HG03045 (cell line): ENCODE measurements around the gene TAF8.
A peak's percentile ranks its signal among the peaks of the same experiment; 100 is the strongest.
"Not testable (repeated sequence)": the region's sequence is repeated elsewhere in the genome, so short reads cannot be mapped to it uniquely, and the experiment has no call there.

Source experiments
- ATAC-seq: cut with Tn5 transposase; IDR thresholded peaks from one replicate; pipeline ENCODE4 v1.9.1; 2021; ENCODE audit warnings: mild to moderate bottlenecking, moderate library complexity; ENCODE audit not compliant: unreplicated experiment

The TAF8 gene

GRCh38 chr6:42050297-42051267 is at the start of gene TAF8:
Gene TAF8, plus strand, starts transcription at chr6:42050524. Its CDS starts 18 bp downstream, at chr6:42050542.
- ATAC-seq: peak; percentile 84

GRCh38 chr6:42001506-42001905 is 48.8 kb upstream of the TAF8 start:
- no peak for ATAC-seq

GRCh38 chr6:42003658-42004057 is 46.7 kb upstream of the TAF8 start:
- not testable (repeated sequence) for ATAC-seq

- no peak for ATAC-seq
Observed at GRCh38 chr6:42007286-42008137, 42.8 kb upstream of the TAF8 start.

- ATAC-seq: not testable (repeated sequence)
Observed at GRCh38 chr6:42008138-42008528, 42.2 kb upstream of the TAF8 start.

- no peak for ATAC-seq
Observed at GRCh38 chr6:42009844-42010184, 40.5 kb upstream of the TAF8 start.

GRCh38 chr6:42010185-42010891 is 40.0 kb upstream of the TAF8 start:
- ATAC-seq: no peak

- ATAC-seq: no peak
Observed at GRCh38 chr6:42010909-42011308, 39.4 kb upstream of the TAF8 start.

- ATAC-seq: no peak
Observed at GRCh38 chr6:42012501-42013133, 37.7 kb upstream of the TAF8 start.

GRCh38 chr6:42013134-42013516 is 37.2 kb upstream of the TAF8 start:
- no peak for ATAC-seq

- no peak for ATAC-seq
Observed at GRCh38 chr6:42017021-42017643, 33.2 kb upstream of the TAF8 start.

- ATAC-seq: no peak
Observed at GRCh38 chr6:42020967-42021366, 29.4 kb upstream of the TAF8 start.

GRCh38 chr6:42021847-42022754 is 28.2 kb upstream of the TAF8 start:
- no peak for ATAC-seq

- no peak for ATAC-seq
Observed at GRCh38 chr6:42022755-42023384, 27.5 kb upstream of the TAF8 start.

- ATAC-seq: no peak
Observed at GRCh38 chr6:42025066-42025844, 25.1 kb upstream of the TAF8 start.

GRCh38 chr6:42025845-42026243 is 24.5 kb upstream of the TAF8 start:
- ATAC-seq: no peak

GRCh38 chr6:42026540-42026939 is 23.8 kb upstream of the TAF8 start:
- ATAC-seq: no peak
